Vagina (tissue), 2 donors: ENCODE results near the gene SACS.

Experiments
- POLR2A ChIP-seq, 2 donors: fragments of 450-650 bp; IDR thresholded peaks; one replicate each; pipeline ENCODE4 v1.6.1; 2017; ENCODE audit warnings: antibody characterized with exemption in 2 of 2, mild to moderate bottlenecking in 2 of 2, moderate library complexity in 2 of 2
- POLR2AphosphoS5 ChIP-seq, 2 donors: sonication (generic); formaldehyde crosslinking; IDR thresholded peaks; one replicate each; pipeline ENCODE4 v1.9.0; 2017; ENCODE audit warnings: antibody characterized with exemption in 2 of 2, mild to moderate bottlenecking in 2 of 2, low read depth in 1 of 2; ENCODE audit not compliant: insufficient read depth in 1 of 2
- TF ChIP-seq, protein P1 (sequence below), 3 experiments: fragments of 450-650 bp in 2 of 3; fragments of 200-600 bp in 1 of 3; sonication (generic) in 1 of 3; IDR thresholded peaks; one replicate each; pipeline ENCODE4 v1.5.1; 2017 to 2019; ENCODE audit warnings: antibody characterized with exemption in 3 of 3, mild to moderate bottlenecking in 2 of 3, moderate library complexity in 2 of 3

DNA sequence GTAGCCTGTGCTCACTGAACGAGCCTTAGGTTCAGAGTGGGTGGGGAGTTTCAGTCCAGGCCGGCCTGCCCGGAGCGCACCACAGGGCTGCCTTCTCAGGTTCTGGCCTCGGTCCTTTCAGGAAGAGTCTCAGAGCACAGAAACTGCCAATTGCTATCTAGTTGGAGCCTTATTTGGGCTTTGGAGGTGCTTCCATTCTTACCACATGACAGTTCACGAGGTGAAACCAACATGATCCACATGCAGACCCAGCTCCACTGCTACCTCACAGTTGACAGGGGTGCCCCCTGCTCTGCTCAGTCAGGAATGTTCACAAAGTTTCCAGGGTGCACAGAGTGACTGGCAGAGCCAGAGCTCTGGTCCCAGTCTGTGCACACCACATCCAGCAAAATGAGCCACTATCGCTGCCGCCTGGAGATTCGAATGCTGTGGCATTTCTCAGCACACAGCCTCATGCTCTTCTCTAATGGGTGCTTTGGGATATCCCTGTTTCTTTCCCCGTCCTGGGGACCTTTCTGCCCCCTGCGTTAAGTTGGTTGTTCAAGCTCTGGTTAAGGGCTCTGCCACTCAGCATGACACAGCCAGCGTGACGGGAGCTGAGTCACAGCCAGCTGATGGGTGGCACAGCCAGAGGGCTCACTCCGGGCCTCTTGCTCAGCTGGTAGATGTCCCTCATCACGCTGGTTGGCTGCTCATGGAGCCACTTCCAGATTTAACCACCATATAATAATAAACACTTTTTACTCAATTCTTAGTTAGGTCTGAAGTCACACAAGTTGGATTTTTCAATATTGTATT lies 7.5 kb upstream of the SACS start:
- TF ChIP-seq, protein P1, sequence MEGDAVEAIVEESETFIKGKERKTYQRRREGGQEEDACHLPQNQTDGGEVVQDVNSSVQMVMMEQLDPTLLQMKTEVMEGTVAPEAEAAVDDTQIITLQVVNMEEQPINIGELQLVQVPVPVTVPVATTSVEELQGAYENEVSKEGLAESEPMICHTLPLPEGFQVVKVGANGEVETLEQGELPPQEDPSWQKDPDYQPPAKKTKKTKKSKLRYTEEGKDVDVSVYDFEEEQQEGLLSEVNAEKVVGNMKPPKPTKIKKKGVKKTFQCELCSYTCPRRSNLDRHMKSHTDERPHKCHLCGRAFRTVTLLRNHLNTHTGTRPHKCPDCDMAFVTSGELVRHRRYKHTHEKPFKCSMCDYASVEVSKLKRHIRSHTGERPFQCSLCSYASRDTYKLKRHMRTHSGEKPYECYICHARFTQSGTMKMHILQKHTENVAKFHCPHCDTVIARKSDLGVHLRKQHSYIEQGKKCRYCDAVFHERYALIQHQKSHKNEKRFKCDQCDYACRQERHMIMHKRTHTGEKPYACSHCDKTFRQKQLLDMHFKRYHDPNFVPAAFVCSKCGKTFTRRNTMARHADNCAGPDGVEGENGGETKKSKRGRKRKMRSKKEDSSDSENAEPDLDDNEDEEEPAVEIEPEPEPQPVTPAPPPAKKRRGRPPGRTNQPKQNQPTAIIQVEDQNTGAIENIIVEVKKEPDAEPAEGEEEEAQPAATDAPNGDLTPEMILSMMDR (IDR thresholded peaks at IDR 0.05): no peak
- TF ChIP-seq POLR2A (IDR thresholded peaks at IDR 0.05): no peak
- no peak for TF ChIP-seq POLR2AphosphoS5 (IDR thresholded peaks at IDR 0.05; ENCODE audit: insufficient read depth in 1 of 2, low read depth in 1 of 2)
